GM12892 (cell line): Measurements from ENCODE around the gene SCLY.

ENCODE experiments used
- POLR2A ChIP-seq: IDR thresholded peaks from 2 replicates; pipeline ENCODE4 v1.6.1; 2011; ENCODE audit warnings: low read depth, low read length, control low read depth
- POLR2AphosphoS5 ChIP-seq: IDR thresholded peaks from 2 replicates; pipeline ENCODE4 v1.6.1; 2011; ENCODE audit warnings: low read depth, low read length, control low read depth

GRCh38 chr2:238121511-238122286 lies 60.9 kb downstream of the SCLY start:
- TF ChIP-seq POLR2AphosphoS5: no peak
- no peak for TF ChIP-seq POLR2A
